GM12801 (cell line): ENCODE results near the gene MAPK8IP1.

ENCODE experiments used
- TF ChIP-seq, protein P1 (sequence below): IDR thresholded peaks from one replicate; pipeline ENCODE4 v1.5.1; 2011; ENCODE audit warnings: control low read depth; ENCODE audit not compliant: insufficient read length; ENCODE audit errors: extremely low read depth

MAPK8IP1 gene

GRCh38 chr11:45855308-45855707, 30.1 kb upstream of the MAPK8IP1 start:
- TF ChIP-seq, protein P1, sequence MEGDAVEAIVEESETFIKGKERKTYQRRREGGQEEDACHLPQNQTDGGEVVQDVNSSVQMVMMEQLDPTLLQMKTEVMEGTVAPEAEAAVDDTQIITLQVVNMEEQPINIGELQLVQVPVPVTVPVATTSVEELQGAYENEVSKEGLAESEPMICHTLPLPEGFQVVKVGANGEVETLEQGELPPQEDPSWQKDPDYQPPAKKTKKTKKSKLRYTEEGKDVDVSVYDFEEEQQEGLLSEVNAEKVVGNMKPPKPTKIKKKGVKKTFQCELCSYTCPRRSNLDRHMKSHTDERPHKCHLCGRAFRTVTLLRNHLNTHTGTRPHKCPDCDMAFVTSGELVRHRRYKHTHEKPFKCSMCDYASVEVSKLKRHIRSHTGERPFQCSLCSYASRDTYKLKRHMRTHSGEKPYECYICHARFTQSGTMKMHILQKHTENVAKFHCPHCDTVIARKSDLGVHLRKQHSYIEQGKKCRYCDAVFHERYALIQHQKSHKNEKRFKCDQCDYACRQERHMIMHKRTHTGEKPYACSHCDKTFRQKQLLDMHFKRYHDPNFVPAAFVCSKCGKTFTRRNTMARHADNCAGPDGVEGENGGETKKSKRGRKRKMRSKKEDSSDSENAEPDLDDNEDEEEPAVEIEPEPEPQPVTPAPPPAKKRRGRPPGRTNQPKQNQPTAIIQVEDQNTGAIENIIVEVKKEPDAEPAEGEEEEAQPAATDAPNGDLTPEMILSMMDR: no peak

DNA sequence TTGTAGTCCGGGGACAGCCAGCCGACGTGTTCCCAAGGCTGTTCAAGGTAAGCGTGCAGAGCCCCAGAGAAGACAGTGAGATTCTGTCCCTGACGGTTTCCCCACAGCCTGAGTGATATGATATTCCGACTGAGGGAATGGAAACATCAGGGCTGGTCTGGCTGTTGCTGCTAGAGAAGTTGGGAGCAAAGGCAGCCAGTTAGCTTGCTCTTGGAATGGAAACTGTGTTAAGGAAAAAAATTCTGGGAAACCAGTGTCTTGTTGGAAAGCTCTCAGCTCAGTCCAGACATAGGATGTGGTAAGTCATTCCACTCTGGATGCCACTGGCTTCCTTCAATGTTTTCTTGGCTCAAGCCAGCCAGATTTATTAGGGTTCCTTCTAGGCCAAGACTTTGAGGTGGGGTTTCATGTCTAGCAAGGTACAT, 29.4 kb upstream of the MAPK8IP1 start:
- TF ChIP-seq, protein P1: no peak

DNA sequence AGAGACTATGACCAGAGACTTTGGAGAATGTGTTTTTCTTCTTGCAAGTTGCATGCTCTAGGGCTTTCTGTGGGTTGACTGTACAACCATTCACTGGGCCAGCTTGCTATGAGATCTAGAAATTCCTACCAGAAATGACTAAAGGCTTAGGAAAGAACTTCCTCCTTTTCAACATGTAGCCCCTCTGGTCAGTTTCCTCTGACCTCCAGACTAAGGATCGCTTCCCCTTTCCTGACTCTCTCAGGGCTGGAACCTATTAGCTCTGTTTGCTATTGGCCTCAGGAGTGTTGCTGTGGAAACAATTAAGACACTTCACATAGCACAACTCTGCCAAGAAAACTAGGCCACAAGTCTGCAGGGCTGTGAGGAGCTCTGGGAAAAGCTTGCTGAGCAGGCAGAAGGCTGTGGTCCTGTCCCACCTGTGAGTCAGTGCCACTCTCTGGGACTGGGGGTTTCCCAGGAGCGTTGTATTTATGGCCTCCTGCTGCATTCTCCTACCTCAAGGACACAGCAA, 27.4 kb upstream of the MAPK8IP1 start:
- TF ChIP-seq, protein P1: no peak

DNA sequence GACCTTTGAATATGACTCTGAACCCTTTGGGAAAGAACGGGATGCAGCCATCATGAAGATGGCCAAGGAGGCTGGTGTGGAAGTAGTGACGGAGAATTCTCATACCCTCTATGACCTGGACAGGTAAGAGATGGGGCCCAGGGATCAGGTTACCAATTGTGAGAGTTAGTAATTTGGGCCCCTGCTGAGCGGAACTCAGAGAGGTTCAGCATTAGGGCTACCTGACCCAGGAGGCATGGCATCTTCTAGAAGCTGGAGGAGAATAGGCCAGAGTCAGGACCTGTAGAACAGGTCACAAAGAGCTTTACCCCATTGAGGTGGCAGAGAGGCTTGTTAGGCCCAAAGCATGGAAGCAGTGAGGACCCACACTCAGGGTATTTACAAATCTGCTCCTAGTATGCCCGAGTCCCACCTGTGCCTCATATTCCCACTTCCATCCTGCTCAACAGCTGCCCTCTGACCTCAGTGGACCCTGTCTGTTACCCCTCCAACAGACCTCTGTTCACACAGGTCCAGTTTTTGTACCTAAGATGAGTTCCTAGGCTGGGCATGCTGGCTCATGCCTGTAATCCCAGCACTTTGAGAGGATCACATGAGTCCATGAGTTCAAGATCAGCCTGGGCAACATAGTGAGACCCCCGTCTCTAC, 26.6 kb upstream of the MAPK8IP1 start:
- TF ChIP-seq, protein P1: no peak

DNA sequence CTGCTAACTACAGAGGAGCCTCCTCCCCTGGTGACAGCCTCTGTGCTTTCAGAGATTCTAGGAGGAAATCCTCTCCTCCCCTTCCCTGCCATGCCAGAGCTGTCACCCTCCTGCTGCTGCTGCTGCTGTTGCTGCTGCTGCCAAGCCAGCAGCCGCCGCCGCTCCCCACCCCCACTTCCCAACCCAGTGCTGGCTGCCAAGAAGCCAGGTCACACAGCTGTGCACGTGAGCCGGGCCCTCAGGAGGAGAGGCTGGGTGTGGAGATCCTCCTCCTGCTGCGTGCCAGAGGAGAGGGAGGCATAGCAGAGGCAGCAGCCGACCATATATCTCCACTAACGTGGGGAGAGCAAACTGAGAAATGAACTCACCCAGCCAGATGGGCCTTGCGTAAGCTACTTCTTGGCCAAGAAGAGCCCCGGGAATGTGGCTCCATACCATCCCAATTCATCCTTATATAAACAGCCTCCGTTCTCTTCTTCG, 25.8 kb upstream of the MAPK8IP1 start:
- TF ChIP-seq, protein P1: no peak

GRCh38 chr11:45860348-45860747, 25.1 kb upstream of the MAPK8IP1 start:
- TF ChIP-seq, protein P1: no peak

DNA sequence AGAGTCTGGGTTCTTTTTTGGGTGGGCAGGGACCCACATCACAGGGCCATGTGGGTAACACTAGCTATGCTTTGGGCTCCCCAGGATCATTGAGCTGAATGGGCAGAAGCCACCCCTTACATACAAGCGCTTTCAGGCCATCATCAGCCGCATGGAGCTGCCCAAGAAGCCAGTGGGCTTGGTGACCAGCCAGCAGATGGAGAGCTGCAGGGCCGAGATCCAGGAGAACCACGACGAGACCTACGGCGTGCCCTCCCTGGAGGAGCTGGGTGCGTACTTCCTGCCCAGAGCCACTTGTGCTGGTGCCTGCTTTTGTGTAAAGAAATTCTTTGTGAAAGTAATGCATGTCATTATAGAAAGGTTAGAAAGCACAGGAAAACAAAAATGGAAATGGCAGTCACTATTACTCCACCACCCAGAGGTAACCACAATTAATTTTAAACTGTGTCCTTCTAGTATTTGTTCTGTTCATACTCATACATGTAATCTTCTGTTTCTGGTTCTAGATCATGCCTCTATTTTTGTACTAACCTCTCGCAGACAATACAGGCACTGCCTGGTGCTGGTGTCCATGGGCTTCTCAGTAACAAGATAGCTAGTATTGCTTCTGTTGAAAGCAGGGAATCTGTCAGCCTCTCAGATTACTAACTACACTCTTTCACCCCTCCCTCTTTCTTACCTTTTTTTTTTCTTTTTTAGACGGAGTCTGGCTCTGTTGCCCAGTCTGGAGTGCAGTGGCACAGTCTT, 24.5 kb upstream of the MAPK8IP1 start:
- TF ChIP-seq, protein P1: no peak
